Ectodermal cell (in vitro differentiated cells): ENCODE results near the gene RAD51B.

Experiments
- H3K27ac ChIP-seq: 2 replicates; pipeline ENCODE4 v1.7.0; 2013; ENCODE audit warnings: mild to moderate bottlenecking, low read depth, low read length; ENCODE audit not compliant: insufficient read depth, poor library complexity, severe bottlenecking
- H3K27me3 ChIP-seq: 2 replicates; pipeline ENCODE4 v1.7.0; 2013; ENCODE audit warnings: mild to moderate bottlenecking, low read length; ENCODE audit not compliant: insufficient read depth, control insufficient read depth, poor library complexity, severe bottlenecking
- H3K36me3 ChIP-seq: one replicate; pipeline ENCODE4 v1.7.0; 2013; ENCODE audit warnings: low read length; ENCODE audit not compliant: control insufficient read depth, insufficient read depth
- H3K4me1 ChIP-seq: one replicate; pipeline ENCODE4 v1.7.0; 2013; ENCODE audit warnings: low read length; ENCODE audit not compliant: control insufficient read depth, insufficient read depth
- H3K4me3 ChIP-seq: 2 replicates; pipeline ENCODE4 v1.7.0; 2013; ENCODE audit warnings: low read depth, low read length, control low read depth; ENCODE audit not compliant: insufficient read depth
- H3K9me3 ChIP-seq: 2 replicates; pipeline ENCODE4 v1.7.0; 2013; ENCODE audit warnings: mild to moderate bottlenecking, low read length, moderate library complexity; ENCODE audit not compliant: control insufficient read depth
- WGBS, 2 experiments: methylation state at CpG; one replicate each; pipeline ENCODE4 v1.1.7; 2013; ENCODE audit warnings: missing lambda C conversion rate in 2 of 2; 5-methylcytosine and 5-hydroxymethylcytosine counted together

Gene RAD51B

GRCh38 chr14:67996235-67996634 is 176.7 kb downstream of the RAD51B start:
- H3K36me3 ChIP-seq, result no peaks in the 10 kb centered on the region
- 93 to 97% methylated on average over 4 of the region's 4 CpGs for WGBS, 2 experiments

GRCh38 chr14:67998834-67999233 is 179.3 kb downstream of the RAD51B start:
- Histone ChIP-seq H3K27me3 (no peaks in the 10 kb centered on the region), H3K27ac (no peak overlapping the region), H3K36me3 (no peaks in the 10 kb centered on the region), H3K4me3 (no peak overlapping the region), H3K4me1 (no peaks in the 10 kb centered on the region), H3K9me3 (peaks cover 4% of the 10 kb centered on the region)
- WGBS, 2 experiments, result 86 to 90% methylated on average over 1 of the region's 1 CpG

More at GRCh38 chr14:67996235-67996634, 176.7 kb downstream of the RAD51B start:
- Histone ChIP-seq H3K27ac (no peak overlapping the region), H3K9me3 (no peaks in the 10 kb centered on the region), H3K4me3 (no peak overlapping the region), H3K27me3 (no peaks in the 10 kb centered on the region), H3K4me1 (no peaks in the 10 kb centered on the region)

- Histone ChIP-seq H3K4me3 (no peak overlapping the region), H3K4me1 (no peaks in the 10 kb centered on the region), H3K27me3 (no peaks in the 10 kb centered on the region), H3K9me3 (peaks cover 4% of the 10 kb centered on the region), H3K27ac (no peak overlapping the region), H3K36me3 (no peaks in the 10 kb centered on the region)
- WGBS, 2 experiments, result 75% methylated on average over 1 of the region's 1 CpG; no CpG with 5 or more reads in 1 of the 2 experiments
Observed at GRCh38 chr14:67999290-67999689, 179.7 kb downstream of the RAD51B start.

GRCh38 chr14:67999705-68000384 is 180.3 kb downstream of the RAD51B start:
- Histone ChIP-seq H3K4me1 (no peaks in the 10 kb centered on the region), H3K36me3 (no peaks in the 10 kb centered on the region), H3K27ac (no peak overlapping the region), H3K27me3 (no peaks in the 10 kb centered on the region), H3K9me3 (peaks cover 4% of the 10 kb centered on the region), H3K4me3 (no peak overlapping the region)
- 90 to 96% methylated on average over 3 to 4 of the region's 5 CpGs for WGBS, 2 experiments

- peaks cover 4% of the 10 kb centered on the region for H3K9me3 ChIP-seq
- no peaks in the 10 kb centered on the region for H3K27me3 ChIP-seq
- H3K27ac ChIP-seq, result no peak overlapping the region
- no peaks in the 10 kb centered on the region for H3K36me3 ChIP-seq
- no peaks in the 10 kb centered on the region for H3K4me1 ChIP-seq
- WGBS, 2 experiments, result 88 to 100% methylated on average over 1 of the region's 1 CpG
- H3K4me3 ChIP-seq, result no peak overlapping the region
Observed at GRCh38 chr14:68000511-68000910, 180.9 kb downstream of the RAD51B start.

GRCh38 chr14:68008491-68008890 is 188.9 kb downstream of the RAD51B start:
- Histone ChIP-seq H3K27me3 (no peaks in the 10 kb centered on the region), H3K9me3 (no peaks in the 10 kb centered on the region), H3K4me1 (no peaks in the 10 kb centered on the region), H3K4me3 (no peak overlapping the region), H3K36me3 (no peaks in the 10 kb centered on the region), H3K27ac (no peak overlapping the region)
- WGBS, 2 experiments, result 92% methylated on average over 1 of the region's 1 CpG

GRCh38 chr14:68011406-68012028 is 191.9 kb downstream of the RAD51B start:
- H3K27me3 ChIP-seq, result no peaks in the 10 kb centered on the region
- WGBS, 2 experiments, result 84 to 87% methylated on average over 3 to 4 of the region's 4 CpGs
- H3K4me3 ChIP-seq, result no peak overlapping the region
- no peaks in the 10 kb centered on the region for H3K4me1 ChIP-seq
- H3K9me3 ChIP-seq, result no peaks in the 10 kb centered on the region
- no peaks in the 10 kb centered on the region for H3K36me3 ChIP-seq
- H3K27ac ChIP-seq, result no peak overlapping the region

- Histone ChIP-seq H3K27ac (no peak overlapping the region), H3K27me3 (no peaks in the 10 kb centered on the region), H3K4me1 (no peaks in the 10 kb centered on the region), H3K9me3 (no peaks in the 10 kb centered on the region), H3K4me3 (no peak overlapping the region), H3K36me3 (no peaks in the 10 kb centered on the region)
- 76% methylated on average over 1 of the region's 1 CpG for whole genome bisulfite sequencing, 2 experiments
Observed at GRCh38 chr14:68012871-68013270, 193.3 kb downstream of the RAD51B start.

GRCh38 chr14:68013326-68013725 is 193.7 kb downstream of the RAD51B start:
- H3K27ac ChIP-seq, result no peak overlapping the region
- H3K27me3 ChIP-seq, result no peaks in the 10 kb centered on the region
- no peak overlapping the region for H3K4me3 ChIP-seq
- no peaks in the 10 kb centered on the region for H3K4me1 ChIP-seq
- H3K36me3 ChIP-seq, result no peaks in the 10 kb centered on the region
- WGBS, 2 experiments, result 90% methylated on average over 2 of the region's 2 CpGs; no CpG with 5 or more reads in 1 of the 2 experiments
- H3K9me3 ChIP-seq, result no peaks in the 10 kb centered on the region

- no peaks in the 10 kb centered on the region for H3K27me3 ChIP-seq
- H3K4me3 ChIP-seq, result no peak overlapping the region
- no peak overlapping the region for H3K27ac ChIP-seq
- no peaks in the 10 kb centered on the region for H3K4me1 ChIP-seq
- WGBS, 2 experiments, result 86 to 94% methylated on average over 2 of the region's 2 CpGs
- no peaks in the 10 kb centered on the region for H3K9me3 ChIP-seq
- no peaks in the 10 kb centered on the region for H3K36me3 ChIP-seq
Observed at GRCh38 chr14:68014771-68015170, 195.2 kb downstream of the RAD51B start.
